Mucosa of gallbladder (tissue), 1 donor: ENCODE measurements around the gene LMCD1. TPM values are rescaled to one million over a fixed set of nuclear protein-coding genes. Genes with fewer than 3 reads are reported as not detected.

Experiments used
- DNase-seq: peaks from one replicate; pipeline ENCODE4 v3.0.0-alpha.2; 2020; ENCODE audit warnings: low spot score
- total RNA-seq: library from RNA; stranded (reverse); gene quantifications from one replicate; pipeline ENCODE4 v1.2.1, GENCODE V29; 2021
- donor health status: DM: no; HTN: no; CAD: no.

The LMCD1 gene
- total RNA-seq, 1 donor from 2014 or later = 77.9 TPM

- no peak for DNase-seq
Observed at GRCh38 chr3:8618950-8619349, 117.3 kb downstream of the LMCD1 start.

GRCh38 chr3:8619548-8619947, 117.9 kb downstream of the LMCD1 start:
- DNase-seq = no peak

DNA sequence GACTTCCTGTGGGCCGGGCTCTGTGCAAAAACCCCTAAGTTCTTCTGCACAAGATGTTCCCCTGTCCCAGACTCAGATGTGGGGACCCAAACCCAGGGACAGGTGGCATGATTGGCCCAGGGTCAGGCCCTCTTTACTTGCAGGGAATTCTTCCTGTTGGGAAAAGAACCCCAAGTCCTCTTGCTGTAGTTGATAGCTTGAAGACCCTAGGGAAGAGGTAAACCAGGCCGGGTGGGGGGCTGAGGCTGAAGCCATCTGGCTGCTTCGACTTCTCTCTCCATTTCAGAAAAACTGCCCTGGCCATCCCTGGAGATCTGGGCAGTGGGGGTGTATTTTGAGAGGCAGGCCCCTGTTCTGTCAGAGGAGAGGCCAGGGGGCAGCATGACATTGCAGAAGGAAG, 119.5 kb downstream of the LMCD1 start:
- no peak for DNase-seq

GRCh38 chr3:8621872-8622271, 120.2 kb downstream of the LMCD1 start:
- no peak for DNase-seq

DNA sequence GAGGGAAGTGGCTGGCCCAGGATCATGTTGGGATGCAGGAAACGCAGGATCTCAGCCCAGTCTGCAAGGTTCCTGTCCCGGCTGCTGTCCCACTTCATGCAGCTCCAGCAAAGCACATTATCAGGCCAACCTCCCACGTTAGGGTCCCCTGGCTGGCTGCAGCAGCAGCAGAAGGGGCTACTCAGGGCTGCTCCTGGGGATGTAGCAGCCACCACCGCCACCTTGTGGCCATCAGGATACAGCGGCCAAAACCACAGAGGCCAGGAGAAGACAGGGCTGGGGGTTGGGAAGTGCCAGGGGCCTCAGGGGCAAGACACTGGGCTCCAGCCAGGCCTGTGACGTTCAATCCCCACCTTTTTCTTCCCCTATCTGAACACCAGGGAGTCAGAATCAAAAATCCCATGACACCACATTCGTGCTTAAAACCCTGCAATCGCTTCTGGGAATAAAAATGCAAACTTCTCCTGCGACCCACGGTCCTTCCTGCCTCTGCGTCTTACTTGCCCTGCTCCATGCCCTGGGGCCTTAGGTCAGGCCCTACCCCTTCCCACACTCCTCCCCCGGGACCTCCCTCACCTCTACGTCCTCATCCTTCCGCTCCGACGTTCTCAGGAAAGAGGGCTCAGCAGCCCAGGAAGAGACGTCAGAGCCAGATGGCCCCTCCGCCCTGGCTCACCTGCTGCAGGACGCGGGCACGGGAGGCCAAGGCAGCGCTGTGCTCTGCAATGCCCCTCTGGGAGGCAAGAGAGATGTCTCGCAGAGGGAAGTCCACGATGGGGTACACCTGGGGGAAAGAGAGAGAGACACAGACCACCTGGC, 121.5 kb downstream of the LMCD1 start:
- peak; percentile 69 for DNase-seq

DNA sequence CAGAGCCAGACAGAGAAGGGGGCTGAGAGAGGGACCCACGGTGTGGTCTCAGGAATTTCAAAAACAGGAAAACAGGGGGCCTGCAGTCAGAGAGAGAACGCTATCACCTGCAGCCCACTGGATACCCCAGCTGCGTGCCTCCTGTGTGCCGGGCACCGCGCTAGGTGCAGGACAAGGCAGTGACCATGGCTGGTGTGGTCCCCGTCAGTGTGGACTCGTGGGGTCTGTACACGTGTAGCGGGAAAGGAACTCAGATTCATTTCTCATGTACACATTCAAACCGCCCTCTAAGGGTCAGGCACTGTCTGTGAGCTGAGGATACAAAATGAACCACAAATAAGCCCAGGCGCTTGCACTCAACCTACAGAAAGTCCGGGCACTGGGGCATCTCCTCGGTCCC, 122.1 kb downstream of the LMCD1 start:
- DNase-seq = no peak

Other genes with a start within 250 kb of the LMCD1 start
- gene SSUH2, start 143.0 kb downstream of the LMCD1 start, total RNA-seq = 2.8 TPM
- gene CAV3, start 232.0 kb downstream of the LMCD1 start, total RNA-seq = not detected